Measurements from ENCODE around the gene ARMC9. TPM values are rescaled to one million over a fixed set of nuclear protein-coding genes. Genes with fewer than 3 reads are reported as not detected.

ARMC9 gene
- total RNA-seq, 4 donors from 2014 or later: 16.8 to 47.6 (median 39.3) TPM

DNA sequence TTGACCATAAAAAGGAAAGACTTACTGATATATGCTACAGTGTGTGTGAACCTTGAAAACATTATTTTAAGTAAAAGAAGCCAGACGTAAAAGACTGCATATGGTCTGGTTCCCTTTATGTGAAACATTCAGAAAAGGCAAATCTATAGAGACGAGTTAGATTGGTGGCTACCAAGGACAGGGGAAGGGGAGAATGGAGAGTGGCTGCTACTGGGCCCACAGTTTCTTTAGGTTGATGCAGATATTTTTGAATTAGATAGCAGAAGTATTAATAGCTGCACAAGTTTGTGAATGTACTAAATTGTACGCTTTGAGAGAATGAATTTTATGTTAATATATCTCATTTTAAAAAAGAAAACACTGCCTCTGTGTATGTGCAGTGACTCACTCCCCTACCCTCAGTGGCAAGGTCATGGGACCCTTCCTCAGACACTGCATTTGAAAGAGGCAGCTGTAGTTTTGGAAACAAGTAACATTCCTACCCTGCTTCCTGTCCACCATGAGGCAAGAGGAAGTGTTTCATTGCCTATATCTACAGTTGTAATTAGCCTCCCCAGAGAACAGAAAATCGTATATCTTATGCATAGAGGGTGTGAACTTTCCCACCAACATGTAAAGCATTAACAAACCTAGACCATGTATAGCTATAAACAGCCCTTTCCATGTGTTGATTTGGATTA, 29.8 kb upstream of the ARMC9 start:
- intact Hi-C loops (cut with DNase I; ENCODE audit: low total_unique reads): no loop called here
- Histone ChIP-seq H3K27ac (peak overlapping the region; percentile 46 to 73), H3K9me3 (no peaks in the 10 kb centered on the region), H3K36me3 (no peaks in the 10 kb centered on the region), H3K4me1 (peaks cover 0 to 16% of the 10 kb centered on the region in 2 donors), H3K4me3 (no peak overlapping the region), H3K27me3 (no peaks in the 10 kb centered on the region)
- DNase-seq: no peak
- TF ChIP-seq, protein P1, sequence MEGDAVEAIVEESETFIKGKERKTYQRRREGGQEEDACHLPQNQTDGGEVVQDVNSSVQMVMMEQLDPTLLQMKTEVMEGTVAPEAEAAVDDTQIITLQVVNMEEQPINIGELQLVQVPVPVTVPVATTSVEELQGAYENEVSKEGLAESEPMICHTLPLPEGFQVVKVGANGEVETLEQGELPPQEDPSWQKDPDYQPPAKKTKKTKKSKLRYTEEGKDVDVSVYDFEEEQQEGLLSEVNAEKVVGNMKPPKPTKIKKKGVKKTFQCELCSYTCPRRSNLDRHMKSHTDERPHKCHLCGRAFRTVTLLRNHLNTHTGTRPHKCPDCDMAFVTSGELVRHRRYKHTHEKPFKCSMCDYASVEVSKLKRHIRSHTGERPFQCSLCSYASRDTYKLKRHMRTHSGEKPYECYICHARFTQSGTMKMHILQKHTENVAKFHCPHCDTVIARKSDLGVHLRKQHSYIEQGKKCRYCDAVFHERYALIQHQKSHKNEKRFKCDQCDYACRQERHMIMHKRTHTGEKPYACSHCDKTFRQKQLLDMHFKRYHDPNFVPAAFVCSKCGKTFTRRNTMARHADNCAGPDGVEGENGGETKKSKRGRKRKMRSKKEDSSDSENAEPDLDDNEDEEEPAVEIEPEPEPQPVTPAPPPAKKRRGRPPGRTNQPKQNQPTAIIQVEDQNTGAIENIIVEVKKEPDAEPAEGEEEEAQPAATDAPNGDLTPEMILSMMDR (IDR thresholded peaks at IDR 0.05): no peak
- TF ChIP-seq POLR2A (IDR thresholded peaks at IDR 0.05): no peak

DNA sequence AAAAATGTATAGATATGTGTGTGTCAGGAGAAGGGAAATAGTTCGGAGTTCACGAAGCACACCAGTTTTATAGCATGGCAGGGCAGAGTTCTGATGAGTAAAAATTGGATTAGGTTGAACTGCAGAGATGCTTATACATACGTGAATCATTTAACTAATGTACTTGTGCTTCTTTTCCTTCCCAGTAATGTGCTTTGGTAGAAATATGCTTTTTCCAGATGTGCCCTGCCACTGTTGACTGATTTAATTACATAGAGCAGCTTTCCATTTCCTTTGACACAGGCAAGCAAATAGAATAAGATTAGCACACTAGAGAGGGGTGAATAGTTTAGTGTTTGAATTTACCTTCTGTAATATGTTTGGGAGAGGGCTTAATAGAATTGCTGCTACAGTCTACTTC, 28.9 kb upstream of the ARMC9 start:
- Histone ChIP-seq H3K36me3 (no peaks in the 10 kb centered on the region), H3K27ac (peak overlapping the region; percentile 46 to 73), H3K27me3 (no peaks in the 10 kb centered on the region), H3K9me3 (no peaks in the 10 kb centered on the region), H3K4me3 (no peak overlapping the region), H3K4me1 (peaks cover 0 to 16% of the 10 kb centered on the region in 2 donors)
- intact Hi-C loops (cut with DNase I; ENCODE audit: low total_unique reads): no loop called here
- TF ChIP-seq POLR2A (IDR thresholded peaks at IDR 0.05): no peak
- TF ChIP-seq, protein P1 (IDR thresholded peaks at IDR 0.05): no peak
- no peak for DNase-seq

DNA sequence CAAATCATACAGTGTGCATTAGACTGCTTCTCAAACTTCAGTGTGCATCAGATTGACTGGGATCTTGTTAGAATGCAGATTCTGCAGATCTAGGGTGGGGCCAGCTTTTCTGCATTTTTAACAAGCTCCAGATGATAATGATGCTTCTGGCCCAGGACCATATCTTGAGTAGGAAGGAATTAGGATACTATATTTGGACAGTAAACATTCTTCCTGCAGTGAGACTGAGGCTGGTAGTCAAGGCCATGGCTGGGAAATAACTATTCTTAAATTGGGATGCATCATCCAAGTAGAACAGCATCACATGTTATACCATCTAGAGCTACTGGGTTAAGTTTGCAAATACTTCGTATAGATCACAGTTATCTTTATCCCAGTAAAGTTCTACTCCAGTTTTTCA, 28.4 kb upstream of the ARMC9 start:
- TF ChIP-seq POLR2A (IDR thresholded peaks at IDR 0.05): no peak
- TF ChIP-seq, protein P1 (IDR thresholded peaks at IDR 0.05): no peak
- intact Hi-C loops (cut with DNase I; ENCODE audit: low total_unique reads): no loop called here
- H3K27me3 ChIP-seq: no peaks in the 10 kb centered on the region
- H3K4me3 ChIP-seq: no peak overlapping the region
- H3K36me3 ChIP-seq: no peaks in the 10 kb centered on the region
- peak overlapping the region; percentile 46 to 73 for H3K27ac ChIP-seq
- H3K9me3 ChIP-seq: no peaks in the 10 kb centered on the region
- no peak for DNase-seq
- peaks cover 0 to 16% of the 10 kb centered on the region in 2 donors for H3K4me1 ChIP-seq

DNA sequence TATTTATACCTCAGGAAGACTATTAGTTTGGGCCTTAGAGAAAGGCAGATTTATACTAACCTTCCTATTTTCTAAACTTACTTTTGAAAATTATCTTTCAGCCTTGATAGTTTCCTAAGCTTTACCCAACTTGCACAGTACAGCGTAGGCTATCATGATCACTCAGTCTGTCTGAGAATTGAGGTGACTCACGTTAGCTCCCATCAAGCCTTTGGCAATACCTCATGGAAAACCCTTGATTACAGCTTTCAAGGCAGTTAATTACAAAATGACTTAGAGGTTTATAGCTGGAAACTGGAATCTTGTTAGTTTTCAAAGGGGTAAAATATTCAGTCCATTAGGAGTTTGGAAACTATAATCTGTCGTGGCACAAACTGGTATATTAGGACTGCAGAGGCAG, 26.4 kb upstream of the ARMC9 start:
- Histone ChIP-seq H3K36me3 (no peaks in the 10 kb centered on the region), H3K27ac (peak overlapping the region; percentile 73 to 78), H3K9me3 (no peaks in the 10 kb centered on the region), H3K27me3 (no peaks in the 10 kb centered on the region), H3K4me3 (no peak overlapping the region), H3K4me1 (peaks cover 0 to 16% of the 10 kb centered on the region in 2 donors)
- no peak for TF ChIP-seq POLR2A (IDR thresholded peaks at IDR 0.05)
- TF ChIP-seq, protein P1 (IDR thresholded peaks at IDR 0.05): no peak
- peak in 1 of 2 donors; percentile 61 for DNase-seq
- intact Hi-C loops (cut with DNase I; ENCODE audit: low total_unique reads): no loop called here

DNA sequence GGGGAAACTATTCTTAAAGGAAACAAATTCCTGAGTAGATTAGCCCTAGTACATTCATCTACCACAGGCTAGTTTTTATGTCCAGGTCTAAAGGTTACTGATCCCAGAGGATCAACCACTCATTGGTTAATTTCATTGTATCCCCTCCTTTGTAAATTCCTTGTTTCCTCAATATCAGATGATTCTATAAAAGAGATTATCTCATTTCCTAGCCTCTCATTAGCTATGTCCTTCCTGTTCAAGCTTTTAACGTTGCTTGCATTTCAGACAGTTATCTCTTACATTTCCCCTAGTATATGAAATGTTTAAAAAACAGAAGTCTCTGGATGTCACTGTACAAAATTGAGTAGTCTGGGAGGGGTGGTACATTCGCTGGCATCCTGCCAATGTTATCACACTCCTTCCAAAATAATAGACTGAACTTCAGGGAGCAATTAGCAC, 24.2 kb upstream of the ARMC9 start:
- Histone ChIP-seq H3K9me3 (no peaks in the 10 kb centered on the region), H3K27ac (peak overlapping the region; percentile 73 to 78), H3K4me1 (peaks cover 0 to 12% of the 10 kb centered on the region in 2 donors), H3K27me3 (no peaks in the 10 kb centered on the region), H3K4me3 (no peak overlapping the region), H3K36me3 (no peaks in the 10 kb centered on the region)
- intact Hi-C loops (cut with DNase I; ENCODE audit: low total_unique reads): no loop called here
- TF ChIP-seq, protein P1 (IDR thresholded peaks at IDR 0.05): no peak
- no peak for TF ChIP-seq POLR2A (IDR thresholded peaks at IDR 0.05)
- DNase-seq: no peak

Data from uterus (tissue), 4 donors.